Central memory CD8-positive, alpha-beta T cell (primary cell): ENCODE results near the gene CMSS1.

ENCODE experiments used
- ATAC-seq: fragments of 150-1000 bp; cut with Tn5 transposase; replicated peaks from 2 replicates; pipeline ENCODE4 v1.10.0; 2022; ENCODE audit warnings: mild to moderate bottlenecking, moderate FRiP score, moderate number of reproducible peaks; ENCODE audit not compliant: poor library complexity, severe bottlenecking; ENCODE audit errors: extremely low read depth
- DNase-seq, 2 donors: peaks; one replicate each; pipeline ENCODE4 v3.0.0; 2021; ENCODE audit warnings: low spot score in 2 of 2
- H3K27ac Mint-ChIP-seq: one replicate; pipeline ENCODE4 v1.8.0; 2022; ENCODE audit warnings: low read depth, mild to moderate bottlenecking, moderate library complexity, mixed read lengths
- H3K27me3 Mint-ChIP-seq: one replicate; pipeline ENCODE4 v1.8.0; 2022; ENCODE audit warnings: mixed read lengths
- H3K36me3 Mint-ChIP-seq: one replicate; pipeline ENCODE4 v1.8.0; 2022; ENCODE audit warnings: mild to moderate bottlenecking, moderate library complexity, mixed read lengths; ENCODE audit not compliant: insufficient read depth
- H3K4me1 Mint-ChIP-seq: one replicate; pipeline ENCODE4 v1.8.0; 2022; ENCODE audit warnings: mixed read lengths
- H3K4me3 Mint-ChIP-seq: one replicate; pipeline ENCODE4 v1.8.0; 2022; ENCODE audit warnings: mild to moderate bottlenecking, moderate library complexity, mixed read lengths
- H3K9me3 Mint-ChIP-seq: one replicate; pipeline ENCODE4 v1.8.0; 2022; ENCODE audit warnings: mixed read lengths

The CMSS1 gene

DNA sequence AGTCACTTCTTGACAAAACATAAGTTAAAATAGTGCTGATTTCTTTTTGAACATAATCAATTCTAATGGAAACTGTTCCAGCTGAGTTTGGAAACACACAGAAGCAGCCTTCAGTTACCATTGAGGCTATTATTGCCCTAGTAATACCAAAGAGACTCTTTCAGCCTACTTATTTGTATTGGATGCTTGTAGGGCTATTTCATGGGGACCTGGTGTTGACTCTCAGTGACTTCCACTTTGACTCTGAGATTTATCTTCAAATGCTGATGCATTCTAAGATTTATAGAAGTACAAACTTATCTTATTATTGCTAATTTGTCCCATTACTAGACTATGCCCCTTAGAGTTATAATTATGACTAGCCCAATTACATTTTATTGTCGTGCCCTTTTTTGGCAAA is 67.4 kb downstream of the CMSS1 start:
- no peaks in the 10 kb centered on the region for H3K36me3 Mint-ChIP-seq
- no peak overlapping the region for H3K4me3 Mint-ChIP-seq
- no peak overlapping the region for H3K27ac Mint-ChIP-seq
- no peaks in the 10 kb centered on the region for H3K9me3 Mint-ChIP-seq
- ATAC-seq: no peak
- H3K27me3 Mint-ChIP-seq: no peaks in the 10 kb centered on the region
- no peak for DNase-seq
- peaks cover 20% of the 10 kb centered on the region for H3K4me1 Mint-ChIP-seq

- no peaks in the 10 kb centered on the region for H3K9me3 Mint-ChIP-seq
- ATAC-seq (no peak), DNase-seq (no peak)
- peaks cover 20% of the 10 kb centered on the region for H3K4me1 Mint-ChIP-seq
- no peaks in the 10 kb centered on the region for H3K36me3 Mint-ChIP-seq
- H3K4me3 Mint-ChIP-seq: no peak overlapping the region
- H3K27ac Mint-ChIP-seq: no peak overlapping the region
- no peaks in the 10 kb centered on the region for H3K27me3 Mint-ChIP-seq
Measured at GRCh38 chr3:99885851-99886250, 68.2 kb downstream of the CMSS1 start.

DNA sequence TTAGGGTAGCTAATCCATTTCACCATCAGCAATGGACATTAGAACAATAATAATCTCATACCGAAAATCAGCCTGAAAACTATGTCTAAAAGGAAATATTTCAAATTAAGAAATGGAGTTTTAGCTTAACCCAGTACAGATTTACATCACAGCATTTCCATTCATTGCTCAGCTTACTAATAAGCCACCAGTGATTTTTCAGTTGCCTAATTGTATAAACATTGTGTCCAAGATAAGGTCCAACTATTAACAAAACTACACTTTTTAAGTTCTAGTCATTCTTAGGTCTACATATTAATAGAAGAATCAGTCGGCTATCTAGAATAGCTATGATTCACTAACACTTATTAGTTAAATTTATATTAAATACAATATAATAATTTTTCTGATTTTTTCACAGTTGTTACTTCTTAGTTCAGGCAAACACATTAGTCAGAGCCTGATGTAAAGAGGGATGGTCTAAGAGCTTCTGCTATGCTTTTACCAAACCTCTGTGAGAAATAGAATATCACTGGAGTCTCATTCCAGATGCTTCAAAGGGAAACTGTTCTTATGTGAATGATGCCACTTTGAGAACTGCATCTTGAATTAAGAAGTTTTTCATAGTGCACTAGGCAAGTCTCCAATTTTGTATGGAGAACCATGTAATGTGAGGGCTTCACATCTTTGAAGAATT is 74.1 kb downstream of the CMSS1 start:
- Mint-ChIP-seq H3K4me1 (peaks cover 5% of the 10 kb centered on the region), H3K27ac (no peak overlapping the region), H3K36me3 (no peaks in the 10 kb centered on the region), H3K4me3 (no peak overlapping the region), H3K27me3 (no peaks in the 10 kb centered on the region), H3K9me3 (no peaks in the 10 kb centered on the region)
- DNase-seq: no peak
- ATAC-seq: no peak

GRCh38 chr3:99892332-99892731 is 74.7 kb downstream of the CMSS1 start:
- Mint-ChIP-seq H3K36me3 (no peaks in the 10 kb centered on the region), H3K4me1 (peaks cover 5% of the 10 kb centered on the region), H3K4me3 (no peak overlapping the region), H3K27me3 (no peaks in the 10 kb centered on the region), H3K9me3 (no peaks in the 10 kb centered on the region), H3K27ac (no peak overlapping the region)
- DNase-seq (no peak), ATAC-seq (no peak)

- ATAC-seq (no peak), DNase-seq (no peak)
- H3K4me3 Mint-ChIP-seq: no peak overlapping the region
- H3K27me3 Mint-ChIP-seq: no peaks in the 10 kb centered on the region
- H3K27ac Mint-ChIP-seq: no peak overlapping the region
- no peaks in the 10 kb centered on the region for H3K9me3 Mint-ChIP-seq
- H3K4me1 Mint-ChIP-seq: peaks cover 5% of the 10 kb centered on the region
- no peaks in the 10 kb centered on the region for H3K36me3 Mint-ChIP-seq
Measured at GRCh38 chr3:99895131-99895696, 77.6 kb downstream of the CMSS1 start.

GRCh38 chr3:99895703-99896441 is 78.2 kb downstream of the CMSS1 start:
- DNase-seq (no peak), ATAC-seq (peak; percentile 32)
- Mint-ChIP-seq H3K36me3 (no peaks in the 10 kb centered on the region), H3K4me3 (no peak overlapping the region), H3K4me1 (peaks cover 5% of the 10 kb centered on the region), H3K27me3 (no peaks in the 10 kb centered on the region), H3K27ac (no peak overlapping the region), H3K9me3 (no peaks in the 10 kb centered on the region)

- H3K27ac Mint-ChIP-seq: no peak overlapping the region
- H3K4me1 Mint-ChIP-seq: peaks cover 5% of the 10 kb centered on the region
- no peaks in the 10 kb centered on the region for H3K9me3 Mint-ChIP-seq
- no peak overlapping the region for H3K4me3 Mint-ChIP-seq
- ATAC-seq (no peak), DNase-seq (no peak)
- H3K36me3 Mint-ChIP-seq: no peaks in the 10 kb centered on the region
- H3K27me3 Mint-ChIP-seq: no peaks in the 10 kb centered on the region
Measured at GRCh38 chr3:99896482-99896881, 78.8 kb downstream of the CMSS1 start.

- ATAC-seq (no peak), DNase-seq (no peak)
- Mint-ChIP-seq H3K4me3 (no peak overlapping the region), H3K27me3 (no peaks in the 10 kb centered on the region), H3K27ac (no peak overlapping the region), H3K9me3 (no peaks in the 10 kb centered on the region), H3K36me3 (no peaks in the 10 kb centered on the region), H3K4me1 (no peaks in the 10 kb centered on the region)
Measured at GRCh38 chr3:99899603-99900002, 81.9 kb downstream of the CMSS1 start.

GRCh38 chr3:99900248-99900647 is 82.6 kb downstream of the CMSS1 start:
- Mint-ChIP-seq H3K27me3 (no peaks in the 10 kb centered on the region), H3K9me3 (no peaks in the 10 kb centered on the region), H3K27ac (no peak overlapping the region), H3K36me3 (no peaks in the 10 kb centered on the region), H3K4me3 (no peak overlapping the region), H3K4me1 (no peaks in the 10 kb centered on the region)
- ATAC-seq (no peak), DNase-seq (no peak)

GRCh38 chr3:99901200-99901926 is 83.7 kb downstream of the CMSS1 start:
- Mint-ChIP-seq H3K4me1 (no peaks in the 10 kb centered on the region), H3K9me3 (no peaks in the 10 kb centered on the region), H3K27me3 (no peaks in the 10 kb centered on the region), H3K36me3 (no peaks in the 10 kb centered on the region), H3K4me3 (no peak overlapping the region), H3K27ac (no peak overlapping the region)
- no peak for ATAC-seq
- DNase-seq: no peak

DNA sequence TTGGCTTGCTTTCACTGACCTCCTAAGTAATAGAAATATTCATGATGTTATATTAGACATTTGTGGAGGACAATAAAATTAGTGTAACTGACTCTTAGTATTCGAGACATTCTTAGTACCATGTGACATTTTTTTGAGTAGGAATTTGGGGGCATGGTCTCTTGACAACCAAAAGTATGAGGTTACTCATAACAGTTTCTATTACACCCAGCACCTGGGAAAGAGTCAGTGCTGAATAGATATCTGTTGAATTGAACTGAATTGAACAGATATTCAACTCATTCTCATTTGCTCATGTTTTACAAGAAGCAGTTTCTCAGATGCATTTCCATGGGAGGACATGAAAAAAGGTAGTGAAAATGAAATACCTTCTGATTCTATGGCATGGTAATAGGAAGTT is 84.4 kb downstream of the CMSS1 start:
- no peak overlapping the region for H3K27ac Mint-ChIP-seq
- no peaks in the 10 kb centered on the region for H3K27me3 Mint-ChIP-seq
- DNase-seq (no peak), ATAC-seq (no peak)
- no peaks in the 10 kb centered on the region for H3K4me1 Mint-ChIP-seq
- no peaks in the 10 kb centered on the region for H3K9me3 Mint-ChIP-seq
- no peak overlapping the region for H3K4me3 Mint-ChIP-seq
- no peaks in the 10 kb centered on the region for H3K36me3 Mint-ChIP-seq

- DNase-seq (no peak), ATAC-seq (no peak)
- Mint-ChIP-seq H3K27me3 (no peaks in the 10 kb centered on the region), H3K9me3 (no peaks in the 10 kb centered on the region), H3K36me3 (no peaks in the 10 kb centered on the region), H3K4me3 (no peak overlapping the region), H3K4me1 (no peaks in the 10 kb centered on the region), H3K27ac (no peak overlapping the region)
Measured at GRCh38 chr3:99903869-99904268, 86.2 kb downstream of the CMSS1 start.
